Measurements from ENCODE around the gene KANK3.
"Not testable (repeated sequence)": the region's sequence is repeated elsewhere in the genome, so short reads cannot be mapped to it uniquely, and the experiment has no call there.

The KANK3 gene

DNA sequence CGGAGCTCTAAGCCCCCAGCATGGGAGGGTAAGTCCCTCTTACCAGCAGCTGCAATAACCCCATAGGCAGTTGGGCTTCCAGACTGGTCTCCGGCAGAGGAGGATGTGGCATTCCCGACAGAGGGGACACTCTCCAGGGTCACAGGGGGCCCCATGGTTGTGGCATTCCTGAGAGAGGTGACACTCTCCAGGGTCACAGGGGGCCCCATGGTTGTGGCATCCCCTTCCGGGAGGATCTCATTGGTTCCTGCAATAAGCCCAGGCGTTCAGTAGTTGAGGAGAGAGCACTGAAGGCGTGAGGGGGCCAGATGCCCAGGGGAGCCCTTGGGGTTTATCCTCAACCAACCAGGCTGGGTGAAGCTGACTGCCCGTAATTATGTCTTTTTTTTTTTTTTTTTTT is 40.3 kb downstream of the KANK3 start:
- H3K4me1 Mint-ChIP-seq = peaks cover 18% of the 10 kb centered on the region
- ATAC-seq = no peak
- H3K36me3 Mint-ChIP-seq = peaks cover 25% of the 10 kb centered on the region
- no peak overlapping the region for H3K27ac Mint-ChIP-seq
- H3K9me3 Mint-ChIP-seq = no peaks in the 10 kb centered on the region
- H3K27me3 Mint-ChIP-seq = no peaks in the 10 kb centered on the region
- no peak overlapping the region for H3K4me3 Mint-ChIP-seq

GRCh38 chr19:8302357-8302691 is 40.7 kb downstream of the KANK3 start:
- no peak for ATAC-seq
- H3K4me3 Mint-ChIP-seq = no peak overlapping the region
- H3K27me3 Mint-ChIP-seq = no peaks in the 10 kb centered on the region
- H3K4me1 Mint-ChIP-seq = peaks cover 14% of the 10 kb centered on the region
- H3K36me3 Mint-ChIP-seq = peaks cover 25% of the 10 kb centered on the region
- H3K9me3 Mint-ChIP-seq = no peaks in the 10 kb centered on the region
- no peak overlapping the region for H3K27ac Mint-ChIP-seq

GRCh38 chr19:8291337-8291736 is 51.7 kb downstream of the KANK3 start:
- not testable (repeated sequence) for H3K4me3 Mint-ChIP-seq, ATAC-seq

DNA sequence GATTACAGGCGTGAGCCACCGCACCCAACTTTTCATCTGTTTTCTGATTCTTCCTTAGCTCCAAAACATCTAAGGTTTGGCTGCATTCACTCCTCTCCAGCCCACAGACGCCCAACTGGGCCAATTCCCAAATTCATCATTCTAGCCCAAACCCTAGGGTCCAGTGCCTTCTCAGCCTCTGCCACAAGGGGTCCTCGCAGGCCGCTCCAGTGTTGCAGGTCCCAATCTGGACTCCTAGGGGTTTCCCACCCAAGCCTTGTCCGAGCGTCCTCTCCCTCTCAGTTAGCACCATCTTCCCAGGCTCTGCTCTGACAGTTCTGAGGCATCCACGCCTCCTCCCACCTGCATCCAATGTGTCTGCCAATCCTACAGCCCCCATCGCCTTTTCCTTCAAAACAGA is 66.6 kb downstream of the KANK3 start:
- not testable (repeated sequence) for ATAC-seq, H3K4me1 Mint-ChIP-seq, H3K27me3 Mint-ChIP-seq, H3K27ac Mint-ChIP-seq, H3K4me3 Mint-ChIP-seq, H3K36me3 Mint-ChIP-seq, H3K9me3 Mint-ChIP-seq

More at GRCh38 chr19:8291337-8291736, 51.7 kb downstream of the KANK3 start:
- not testable (repeated sequence) for H3K4me1 Mint-ChIP-seq, H3K9me3 Mint-ChIP-seq, H3K27ac Mint-ChIP-seq, H3K36me3 Mint-ChIP-seq, H3K27me3 Mint-ChIP-seq

Data from stimulated activated memory B cell treated with anti-CD40 and anti-IgM and Interleukin-4, amounts not matched to agents 10 μg/mL and 1 μg/mL and 100 μg/mL, for 72 hours (primary cell).